ENCODE data around the gene TSN. TPM values are rescaled to one million over a fixed set of nuclear protein-coding genes. Genes with fewer than 3 reads are reported as not detected.

The TSN gene
- total RNA-seq, 1 donor from 2014 or later = 72.2 TPM

DNA sequence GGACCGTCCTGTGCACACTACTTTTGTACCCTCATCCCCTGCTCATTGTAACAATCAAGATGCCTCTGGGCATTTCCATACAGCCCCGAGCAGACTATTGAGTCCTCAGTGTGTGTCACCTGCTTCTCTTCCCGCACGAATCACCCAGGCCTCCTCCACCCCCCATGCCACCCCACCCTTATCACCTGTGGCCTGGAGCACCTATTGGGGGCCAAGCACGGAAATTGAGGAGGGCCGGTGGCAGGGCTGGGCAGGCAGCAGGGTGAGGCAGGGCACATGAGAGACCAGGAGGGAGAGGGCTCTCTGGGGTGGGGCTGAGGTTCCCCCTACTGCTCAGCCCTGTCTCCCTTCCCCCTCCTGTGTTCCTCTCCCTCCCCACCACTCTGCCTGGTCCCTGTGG is 14.5 kb upstream of the TSN start:
- intact Hi-C loops (cut with micrococcal nuclease) = no loop called here

GRCh38 chr2:121741450-121741849 is 14.0 kb upstream of the TSN start:
- intact Hi-C loops (cut with micrococcal nuclease) = no loop called here

GRCh38 chr2:121746071-121746578 is 9.3 kb upstream of the TSN start:
- intact Hi-C loops (cut with micrococcal nuclease) = no loop called here

- intact Hi-C loops (cut with micrococcal nuclease) = no loop called here
These were observed 7.2 kb upstream of the TSN start for GRCh38 chr2:121748202-121748601.

- intact Hi-C loops (cut with micrococcal nuclease) = loop anchor here (1.0 kb wide), 4 partner anchors 18 to 224 kb away; partner anchors contain the start of gene CLASP1
These were observed 607 bp upstream of the TSN start for GRCh38 chr2:121754851-121755236.

DNA sequence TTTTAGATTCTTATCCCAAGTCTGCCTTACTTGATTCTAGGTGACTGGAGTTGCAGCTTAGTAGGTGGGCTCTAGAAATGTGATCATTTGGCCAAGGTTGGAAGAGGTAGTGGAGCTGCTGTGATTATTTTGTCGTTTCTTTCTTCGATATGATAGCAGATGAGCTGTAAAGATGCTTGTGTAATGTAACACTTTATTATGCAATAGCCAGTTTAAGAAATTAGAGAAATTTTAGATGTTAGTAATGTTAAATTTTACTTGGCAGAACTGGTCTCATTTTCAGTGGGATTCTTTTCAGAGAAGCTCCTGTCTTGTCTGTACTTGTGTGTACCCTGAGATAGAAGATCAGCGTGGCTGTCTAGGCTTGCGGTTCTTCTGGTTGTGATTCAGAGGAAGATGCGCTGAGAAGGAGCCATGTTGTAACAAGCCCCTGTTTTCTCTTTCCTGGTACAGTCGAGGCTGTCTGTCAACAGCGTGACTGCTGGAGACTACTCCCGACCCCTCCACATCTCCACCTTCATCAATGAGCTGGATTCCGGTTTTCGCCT is 9.3 kb downstream of the TSN start:
- intact Hi-C loops (cut with micrococcal nuclease) = no loop called here

- intact Hi-C loops (cut with micrococcal nuclease) = no loop called here
These were observed 11.2 kb downstream of the TSN start for GRCh38 chr2:121766624-121767023.

GRCh38 chr2:121768143-121768755 is 12.8 kb downstream of the TSN start:
- intact Hi-C loops (cut with micrococcal nuclease) = no loop called here

GRCh38 chr2:121771976-121772742 is 16.7 kb downstream of the TSN start:
- intact Hi-C loops (cut with micrococcal nuclease) = no loop called here

GRCh38 chr2:121774235-121774634 is 18.8 kb downstream of the TSN start:
- intact Hi-C loops (cut with micrococcal nuclease) = no loop called here

GRCh38 chr2:121776361-121776760 is 20.9 kb downstream of the TSN start:
- intact Hi-C loops (cut with micrococcal nuclease) = no loop called here

DNA sequence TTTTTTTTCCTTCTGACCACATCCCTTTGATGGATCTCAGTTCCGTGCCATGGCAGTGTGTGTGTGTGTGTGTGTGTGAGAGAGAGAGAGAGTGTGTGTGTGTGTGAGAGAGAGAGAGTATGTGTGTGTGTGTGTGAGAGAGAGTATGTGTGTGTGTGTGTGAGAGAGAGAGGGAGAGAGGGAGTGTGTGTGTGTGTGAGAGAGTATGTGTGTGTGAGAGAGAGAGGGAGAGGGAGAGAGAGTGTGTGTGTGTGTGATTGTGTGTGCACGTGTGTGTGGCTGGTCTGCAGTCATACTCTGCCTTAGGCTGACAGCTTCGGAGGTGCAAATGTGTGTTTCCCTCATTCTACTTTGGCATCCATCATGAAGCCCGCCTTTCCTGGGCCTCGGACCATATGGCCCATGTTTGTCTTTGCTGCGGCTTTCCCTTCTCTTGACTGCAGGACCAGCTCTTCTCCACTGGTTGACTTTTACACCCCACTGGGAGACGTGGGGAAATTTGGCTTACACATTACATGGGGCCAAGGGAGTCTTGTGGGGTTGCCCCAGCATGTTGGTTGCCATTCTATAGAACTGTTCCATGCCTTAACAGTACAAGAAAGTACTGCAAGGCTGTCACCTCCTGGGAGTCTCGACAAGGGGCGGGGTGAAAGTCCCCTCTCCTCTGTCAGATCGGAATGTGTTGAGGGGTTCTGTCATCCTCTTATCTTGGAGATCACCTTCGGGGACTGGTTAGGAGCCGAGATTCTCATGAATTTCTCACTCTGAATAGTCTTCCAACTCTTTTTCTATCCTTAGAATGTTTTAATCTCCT is 21.6 kb downstream of the TSN start:
- intact Hi-C loops (cut with micrococcal nuclease) = no loop called here

DNA sequence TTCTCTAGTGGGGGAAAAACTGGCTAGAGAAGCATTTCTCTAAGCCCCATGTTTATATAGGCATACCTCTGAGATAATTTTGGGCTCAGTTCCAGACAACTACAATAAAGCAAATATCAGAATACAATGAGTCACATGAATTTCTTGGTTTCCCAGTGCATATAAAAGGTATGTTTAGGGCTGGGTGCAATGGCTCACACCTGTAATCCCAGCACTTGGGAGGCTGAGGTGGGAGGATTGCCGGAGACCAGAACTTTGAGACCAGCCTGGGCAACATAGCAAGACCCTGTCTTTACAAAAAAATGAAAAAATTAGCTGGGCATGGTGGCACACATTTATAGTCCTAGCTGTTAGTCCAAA is 22.2 kb downstream of the TSN start:
- intact Hi-C loops (cut with micrococcal nuclease) = no loop called here

GRCh38 chr2:121778741-121779487 is 23.5 kb downstream of the TSN start:
- intact Hi-C loops (cut with micrococcal nuclease) = no loop called here

DNA sequence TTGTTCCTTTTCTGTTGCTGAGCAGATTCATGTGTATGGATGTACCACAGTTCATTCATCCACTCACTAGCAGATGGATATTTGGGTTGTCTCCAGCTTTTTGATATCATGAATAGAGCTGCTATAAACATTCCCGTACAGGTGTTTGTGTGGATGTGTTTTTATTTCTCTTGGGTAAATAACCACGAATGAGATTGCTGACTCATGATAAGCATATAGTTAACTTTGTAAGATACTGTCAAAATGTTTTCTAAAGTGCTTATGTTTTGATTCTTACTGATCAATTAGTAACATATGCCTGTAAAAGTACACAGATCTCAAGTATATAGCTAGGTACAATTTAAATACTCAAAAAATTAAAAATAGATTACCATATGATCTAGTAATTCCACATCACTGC is 27.7 kb downstream of the TSN start:
- intact Hi-C loops (cut with micrococcal nuclease) = no loop called here

GRCh38 chr2:121788685-121789084 is 33.2 kb downstream of the TSN start:
- intact Hi-C loops (cut with micrococcal nuclease) = no loop called here

DNA sequence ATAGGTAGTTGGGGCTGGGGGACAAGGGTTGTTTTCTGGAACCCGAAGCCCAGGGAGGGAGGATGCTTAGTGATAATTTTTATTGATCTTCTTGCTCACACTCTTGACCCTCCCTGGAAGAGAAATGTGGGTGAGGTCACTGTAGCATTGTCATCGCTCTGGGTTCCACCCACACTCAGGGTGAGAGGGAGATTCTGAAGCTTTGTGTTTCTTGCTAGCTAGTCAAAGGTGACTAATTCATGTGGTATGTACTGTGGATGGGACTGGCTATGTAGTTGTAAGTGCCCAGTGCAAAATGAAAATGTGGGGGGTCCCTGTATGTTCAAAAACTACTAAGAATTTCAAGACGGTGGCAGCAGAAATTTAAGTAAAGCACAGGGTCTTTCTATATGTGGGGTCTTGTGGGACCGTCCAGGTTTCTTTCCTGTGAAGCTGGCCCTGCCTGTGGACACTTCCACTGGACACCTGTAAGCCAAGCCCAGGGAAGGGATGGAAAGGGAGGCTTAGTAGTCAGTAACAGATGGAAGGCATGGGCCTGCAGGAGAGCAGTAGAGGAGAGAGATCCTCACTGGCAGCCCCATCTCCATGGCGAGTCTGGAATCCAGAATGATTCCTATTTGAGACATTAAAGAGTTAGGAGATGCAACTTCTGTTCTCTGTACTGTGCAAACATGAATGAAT is 35.0 kb downstream of the TSN start:
- intact Hi-C loops (cut with micrococcal nuclease) = no loop called here

DNA sequence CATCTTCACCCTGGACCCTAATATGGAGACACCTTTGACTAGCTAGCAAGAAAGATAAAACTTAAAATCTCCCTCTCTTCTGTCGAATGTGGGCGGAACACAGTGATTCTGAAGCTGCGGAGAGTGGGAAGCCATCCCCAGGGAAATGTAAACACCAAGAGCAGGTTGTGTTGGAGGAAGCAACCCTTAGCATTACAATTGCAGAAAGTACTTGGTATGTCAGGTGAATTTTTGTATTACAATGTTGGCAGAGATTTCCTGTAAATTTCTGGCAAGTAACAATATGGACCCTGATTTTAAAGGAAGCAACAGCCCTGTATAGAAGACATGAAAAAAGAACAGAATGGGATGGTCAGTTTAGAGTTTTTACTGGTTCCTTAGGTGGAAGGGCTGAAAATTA is 35.8 kb downstream of the TSN start:
- intact Hi-C loops (cut with micrococcal nuclease) = no loop called here

DNA sequence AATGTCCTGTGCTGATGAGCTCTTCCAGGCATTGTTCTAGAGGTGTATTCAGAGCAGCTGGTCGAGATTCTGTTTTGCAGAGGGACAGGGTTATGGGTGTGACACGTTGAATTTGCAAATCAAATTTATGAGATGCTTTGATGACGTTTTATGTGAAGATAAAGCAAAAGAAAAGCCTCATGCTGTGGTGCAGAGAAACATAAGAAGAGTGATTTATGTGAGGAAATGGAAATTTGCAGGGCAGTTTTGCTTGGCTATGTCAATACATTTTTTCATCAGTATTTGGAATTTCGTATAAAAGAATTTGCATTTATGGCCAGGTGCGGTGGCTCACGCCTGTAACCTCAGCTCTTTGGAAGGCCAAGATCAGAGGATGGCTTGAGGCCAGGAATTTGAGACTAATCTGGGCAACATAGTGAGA is 36.4 kb downstream of the TSN start:
- intact Hi-C loops (cut with micrococcal nuclease) = no loop called here

DNA sequence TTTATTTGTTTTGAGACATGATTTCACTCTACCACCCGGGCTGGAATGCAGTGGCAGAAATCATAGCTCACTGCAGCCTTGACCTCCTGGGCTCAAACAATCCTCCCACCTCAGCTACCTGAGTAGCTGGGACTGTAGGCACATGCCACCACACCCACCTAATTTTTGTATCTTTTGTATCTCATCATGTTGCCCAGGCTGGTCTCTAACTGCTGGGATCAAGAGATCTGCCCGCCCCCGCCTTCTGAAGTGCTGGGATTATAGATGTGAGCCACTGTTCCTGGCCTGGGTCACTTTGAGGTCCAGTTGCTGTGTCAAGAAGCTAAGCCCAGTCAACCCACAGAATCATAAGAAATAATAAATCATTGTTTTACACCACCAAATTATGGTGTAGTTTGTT is 38.4 kb downstream of the TSN start:
- intact Hi-C loops (cut with micrococcal nuclease) = no loop called here

- intact Hi-C loops (cut with micrococcal nuclease) = no loop called here
These were observed 38.8 kb downstream of the TSN start for GRCh38 chr2:121794233-121794632.

Measured in T-helper 2 cell treated with Interferon-gamma antibody and Interleukin-4, amounts not matched to agents 100 ng/mL and 5 ng/mL, for 36 hours (primary cell).